Suprapubic skin (tissue), 4 donors: ENCODE data around the gene GALNT2.

ENCODE experiments used
- CTCF ChIP-seq, 2 donors: fragments of 200-600 bp in 1 of 2; fragments of 450-650 bp in 1 of 2; sonication (generic) in 1 of 2; IDR thresholded peaks; one replicate each; pipeline ENCODE4 v1.5.1; 2016 to 2019; ENCODE audit warnings: antibody characterized with exemption in 2 of 2, mild to moderate bottlenecking in 1 of 2, moderate library complexity in 1 of 2
- POLR2A ChIP-seq, 2 donors: fragments of 450-650 bp; IDR thresholded peaks; one replicate each; pipeline ENCODE4 v1.6.1; 2017; ENCODE audit warnings: antibody characterized with exemption in 2 of 2, mild to moderate bottlenecking in 2 of 2, moderate library complexity in 2 of 2
- POLR2AphosphoS5 ChIP-seq, 3 donors: sonication (generic); formaldehyde crosslinking; IDR thresholded peaks; one replicate each; pipeline ENCODE4 v1.6.1; 2017; ENCODE audit warnings: antibody characterized with exemption in 3 of 3

- no peak for TF ChIP-seq CTCF (IDR thresholded peaks at IDR 0.05)
- TF ChIP-seq POLR2A (IDR thresholded peaks at IDR 0.05) = no peak
- TF ChIP-seq POLR2AphosphoS5 (IDR thresholded peaks at IDR 0.05) = no peak
Measured at GRCh38 chr1:230280054-230280795, 213.2 kb downstream of the GALNT2 start.
